ENCODE data around the gene JAG2. TPM values are rescaled to one million over a fixed set of nuclear protein-coding genes. Genes with fewer than 3 reads are reported as not detected.

JAG2 gene
- total and polyA plus RNA-seq, 11 donors: 19.1 to 62.4 (median 25.9) TPM

- no peak for DNase-seq
- H3K4me3 ChIP-seq: no peak overlapping the region
- TF ChIP-seq POLR2A (IDR thresholded peaks at IDR 0.05): no peak
- no peak for TF ChIP-seq CTCF (IDR thresholded peaks at IDR 0.05)
Observed at GRCh38 chr14:105138551-105139111, 29.9 kb downstream of the JAG2 start.

GRCh38 chr14:105138021-105138541, 30.5 kb downstream of the JAG2 start:
- TF ChIP-seq POLR2A (IDR thresholded peaks at IDR 0.05) (no peak), CTCF (IDR thresholded peaks at IDR 0.05) (no peak)
- Histone ChIP-seq H3K27ac (no peak overlapping the region), H3K27me3 (no peaks in the 10 kb centered on the region), H3K9me3 (peaks cover 0 to 21% (median 11%) of the 10 kb centered on the region in 12 donors), H3K4me3 (no peak overlapping the region), H3K4me1 (no peaks in the 10 kb centered on the region), H3K36me3 (peaks cover 0 to 22% (median 5%) of the 10 kb centered on the region in 9 donors)
- WGBS, 4 donors: 82 to 87% (median 85%) methylated on average over 19 of the region's 19 CpGs
- DNase-seq (peak in 1 of 5 donors; percentile 61), ATAC-seq (peak in 1 of 4 donors; percentile 11)
- intact Hi-C loops (cut with DNase I): no loop called here

More at GRCh38 chr14:105138551-105139111, 29.9 kb downstream of the JAG2 start:
- H3K36me3 ChIP-seq: peaks cover 0 to 26% (median 5%) of the 10 kb centered on the region in 9 donors
- no peak for ATAC-seq
- H3K9me3 ChIP-seq: peaks cover 0 to 21% (median 11%) of the 10 kb centered on the region in 12 donors
- H3K27me3 ChIP-seq: no peaks in the 10 kb centered on the region
- H3K27ac ChIP-seq: no peak overlapping the region
- 89 to 94% (median 92%) methylated on average over 13 to 15 of the region's 15 CpGs for WGBS, 4 donors
- H3K4me1 ChIP-seq: no peaks in the 10 kb centered on the region
- intact Hi-C loops (cut with DNase I): no loop called here

- no peak for TF ChIP-seq POLR2A (IDR thresholded peaks at IDR 0.05)
- TF ChIP-seq CTCF (IDR thresholded peaks at IDR 0.05): no peak
- 80 to 89% (median 84%) methylated on average over 14 of the region's 14 CpGs for WGBS, 4 donors
Observed at GRCh38 chr14:105137481-105138020, 31.0 kb downstream of the JAG2 start.

More at GRCh38 chr14:105137481-105138020, 31.0 kb downstream of the JAG2 start:
- no peak for ATAC-seq
- H3K4me3 ChIP-seq: no peak overlapping the region
- peaks cover 0 to 18% (median 3%) of the 10 kb centered on the region in 9 donors for H3K36me3 ChIP-seq
- DNase-seq: no peak
- intact Hi-C loops (cut with DNase I): no loop called here
- peaks cover 0 to 21% (median 11%) of the 10 kb centered on the region in 12 donors for H3K9me3 ChIP-seq
- no peaks in the 10 kb centered on the region for H3K4me1 ChIP-seq
- H3K27ac ChIP-seq: no peak overlapping the region
- no peaks in the 10 kb centered on the region for H3K27me3 ChIP-seq

Data from heart left ventricle (tissue), 16 donors.